LNCAP (cell line): Measurements from ENCODE around the gene ST6GALNAC5.

Experiments
- TF ChIP-seq, protein P1 (sequence below): fragments of 450-650 bp; IDR thresholded peaks from 2 replicates; pipeline ENCODE4 v1.5.1; 2017; ENCODE audit warnings: mild to moderate bottlenecking

ST6GALNAC5 gene

DNA sequence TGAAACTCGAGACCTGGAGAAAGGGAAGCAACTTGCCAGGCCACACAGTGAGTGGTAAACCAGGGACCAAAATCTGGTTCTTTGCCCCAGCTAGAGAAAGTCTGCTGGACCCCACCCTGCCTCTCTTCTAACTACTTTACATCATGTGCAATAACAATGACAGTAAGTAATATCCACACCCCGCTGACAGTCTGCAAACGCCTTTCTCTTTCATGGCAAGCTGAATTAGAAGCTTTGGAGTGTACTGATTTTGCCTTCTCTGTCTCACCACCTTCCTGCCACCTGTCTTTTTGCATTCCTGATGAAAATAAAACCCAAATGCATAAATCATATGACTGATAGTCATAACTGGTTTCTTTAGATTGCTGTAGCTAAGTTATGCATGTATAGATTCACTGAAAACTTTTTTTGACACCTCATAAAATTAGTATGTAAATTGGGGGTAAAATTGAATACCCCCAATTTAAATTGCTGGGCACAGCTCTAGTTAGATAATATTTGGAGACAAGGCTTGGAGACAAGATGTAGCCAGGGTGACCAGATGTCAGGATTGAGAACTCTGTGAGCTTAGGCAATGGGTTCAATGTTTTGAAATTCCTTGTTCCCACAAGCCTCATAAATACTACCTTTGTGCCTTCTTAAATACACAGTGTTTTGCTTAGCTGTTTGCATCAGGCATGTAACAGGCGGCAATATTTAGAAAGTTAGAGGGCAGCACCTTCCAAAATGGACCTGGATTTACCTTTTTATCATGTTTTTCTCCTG is 73.5 kb downstream of the ST6GALNAC5 start:
- TF ChIP-seq, protein P1, sequence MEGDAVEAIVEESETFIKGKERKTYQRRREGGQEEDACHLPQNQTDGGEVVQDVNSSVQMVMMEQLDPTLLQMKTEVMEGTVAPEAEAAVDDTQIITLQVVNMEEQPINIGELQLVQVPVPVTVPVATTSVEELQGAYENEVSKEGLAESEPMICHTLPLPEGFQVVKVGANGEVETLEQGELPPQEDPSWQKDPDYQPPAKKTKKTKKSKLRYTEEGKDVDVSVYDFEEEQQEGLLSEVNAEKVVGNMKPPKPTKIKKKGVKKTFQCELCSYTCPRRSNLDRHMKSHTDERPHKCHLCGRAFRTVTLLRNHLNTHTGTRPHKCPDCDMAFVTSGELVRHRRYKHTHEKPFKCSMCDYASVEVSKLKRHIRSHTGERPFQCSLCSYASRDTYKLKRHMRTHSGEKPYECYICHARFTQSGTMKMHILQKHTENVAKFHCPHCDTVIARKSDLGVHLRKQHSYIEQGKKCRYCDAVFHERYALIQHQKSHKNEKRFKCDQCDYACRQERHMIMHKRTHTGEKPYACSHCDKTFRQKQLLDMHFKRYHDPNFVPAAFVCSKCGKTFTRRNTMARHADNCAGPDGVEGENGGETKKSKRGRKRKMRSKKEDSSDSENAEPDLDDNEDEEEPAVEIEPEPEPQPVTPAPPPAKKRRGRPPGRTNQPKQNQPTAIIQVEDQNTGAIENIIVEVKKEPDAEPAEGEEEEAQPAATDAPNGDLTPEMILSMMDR: no peak

DNA sequence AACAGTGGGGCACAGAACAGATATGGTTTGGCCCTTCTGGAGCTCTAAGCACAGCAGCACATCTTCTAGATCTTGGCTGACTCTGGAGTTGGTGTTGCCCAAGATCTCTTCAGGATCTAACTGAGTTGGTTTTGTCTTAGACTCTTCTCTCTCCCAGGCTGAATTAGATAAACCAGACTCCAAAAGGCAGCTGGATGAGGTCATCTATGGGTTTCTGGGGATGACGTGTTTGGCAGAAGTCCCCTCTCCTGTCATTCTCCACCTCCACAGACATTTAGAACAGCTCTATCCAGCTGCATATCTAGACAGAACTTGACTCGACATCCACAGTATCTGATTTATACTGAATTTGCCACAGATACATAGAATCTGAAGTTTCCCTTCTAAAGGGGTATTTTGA is 75.3 kb downstream of the ST6GALNAC5 start:
- TF ChIP-seq, protein P1: no peak

DNA sequence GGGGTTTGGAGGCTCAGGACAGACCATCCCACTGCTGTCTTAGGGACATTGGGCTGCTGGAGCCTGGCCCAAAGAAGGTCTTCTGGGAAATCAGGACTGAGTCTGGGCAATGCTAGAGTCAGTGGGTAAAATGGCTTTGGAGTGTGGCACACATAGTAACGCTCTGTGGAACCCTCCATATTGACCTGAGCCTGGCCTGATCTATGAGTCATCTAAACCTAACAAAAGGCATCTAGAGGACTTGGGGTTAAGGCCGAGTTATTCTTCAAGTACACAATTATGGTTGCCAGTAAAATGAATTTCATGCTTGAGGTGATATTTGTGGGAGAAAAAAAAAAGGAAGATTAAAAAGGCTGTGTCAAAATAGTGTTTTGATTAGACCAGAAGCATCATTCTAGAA is 77.7 kb downstream of the ST6GALNAC5 start:
- TF ChIP-seq, protein P1: no peak

DNA sequence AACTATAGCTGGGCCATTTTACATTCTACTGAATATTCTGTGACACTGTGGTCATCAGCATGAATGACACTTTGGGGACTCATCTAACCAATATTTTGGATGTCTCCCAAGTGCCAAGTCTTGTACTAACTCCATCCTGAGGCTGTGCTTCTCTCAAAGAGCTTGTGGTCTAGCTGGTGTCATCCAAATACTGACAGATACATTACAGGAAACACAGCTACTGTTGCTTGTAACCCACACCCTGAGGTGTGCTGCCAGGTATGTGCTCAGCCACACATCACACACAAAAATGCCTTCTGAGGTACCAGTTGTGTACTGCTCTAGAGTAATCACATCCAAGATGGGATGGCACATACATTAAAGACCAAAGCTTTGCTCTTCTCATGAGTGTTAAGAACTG is 81.6 kb downstream of the ST6GALNAC5 start:
- TF ChIP-seq, protein P1: no peak

DNA sequence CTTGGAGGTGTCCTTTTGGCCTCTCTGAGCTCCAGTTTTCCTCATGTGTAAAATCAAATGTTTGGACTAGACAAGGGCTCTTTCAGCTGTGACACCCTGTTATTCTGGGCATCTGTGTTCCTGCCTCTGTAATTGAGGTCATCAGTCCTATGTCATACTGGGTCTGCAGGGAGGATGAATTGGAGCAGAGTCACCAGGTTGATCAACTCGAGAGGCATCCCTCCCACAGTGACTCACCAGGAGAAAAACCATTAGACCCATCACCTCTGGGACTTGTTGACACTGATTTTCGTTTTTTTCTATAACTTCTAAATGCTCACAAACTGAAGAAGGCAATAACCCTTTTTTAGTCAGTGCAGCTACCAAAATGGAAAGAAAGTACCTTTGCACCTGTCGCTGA is 82.2 kb downstream of the ST6GALNAC5 start:
- TF ChIP-seq, protein P1: no peak

DNA sequence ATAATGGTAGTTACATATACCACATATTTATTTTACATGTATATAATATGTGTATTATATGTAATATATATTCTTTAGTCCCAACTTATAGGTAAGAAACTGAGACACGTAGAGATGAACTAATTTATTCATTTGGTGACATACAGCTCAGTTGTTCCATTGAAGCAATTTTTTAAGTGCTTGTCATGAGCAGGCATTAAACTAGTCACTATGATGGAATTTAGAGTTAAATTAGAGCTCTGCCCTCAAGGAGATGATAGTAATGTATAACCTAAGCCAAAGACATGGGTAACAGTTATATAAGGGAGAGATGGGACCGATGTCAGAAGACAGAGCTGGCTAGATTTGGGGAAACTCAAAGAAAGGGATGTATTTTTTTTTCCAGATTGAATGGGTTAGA is 83.0 kb downstream of the ST6GALNAC5 start:
- TF ChIP-seq, protein P1: no peak

DNA sequence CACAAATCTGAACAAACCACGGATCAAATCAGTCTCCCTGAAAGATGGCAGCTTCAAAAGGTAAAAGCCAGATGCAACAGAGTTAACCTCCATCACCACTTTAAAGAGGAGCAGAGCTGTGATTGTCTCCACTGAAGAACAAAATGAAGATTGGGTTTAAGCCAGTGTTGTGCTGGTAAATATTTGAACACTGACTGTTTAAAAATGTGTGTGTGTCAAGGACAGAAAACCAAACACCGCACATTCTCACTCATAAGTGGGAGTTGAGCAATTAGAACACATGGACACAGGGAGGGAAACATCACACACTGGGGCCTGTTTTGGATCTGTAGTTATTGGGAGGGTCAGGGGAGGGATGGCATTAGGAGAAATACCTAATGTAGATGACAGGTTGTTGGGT is 83.9 kb downstream of the ST6GALNAC5 start:
- TF ChIP-seq, protein P1: no peak

DNA sequence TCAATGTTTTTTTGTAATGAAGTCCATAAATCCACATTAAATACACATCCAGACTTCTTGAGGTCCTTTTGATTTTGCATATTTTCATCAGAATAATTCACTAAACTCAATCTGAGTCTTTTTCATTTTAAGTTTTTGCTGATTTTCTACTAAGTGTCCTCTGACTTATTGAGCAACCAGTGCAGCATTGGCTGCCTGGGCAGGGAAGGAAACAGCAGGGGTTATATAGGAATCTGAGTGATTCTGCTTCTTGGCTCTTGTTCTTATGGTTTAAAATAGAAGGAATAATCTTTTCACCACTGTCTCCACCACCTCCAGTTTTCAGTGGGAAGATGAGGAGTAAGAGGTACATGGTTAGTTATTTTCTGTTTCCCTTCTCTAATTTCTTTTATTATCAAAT is 88.4 kb downstream of the ST6GALNAC5 start:
- TF ChIP-seq, protein P1: no peak
